ENCODE results near the gene YIPF2. TPM values are rescaled to one million over a fixed set of nuclear protein-coding genes. Genes with fewer than 3 reads are reported as not detected.
"Not testable (repeated sequence)": the region's sequence is repeated elsewhere in the genome, so short reads cannot be mapped to it uniquely, and the experiment has no call there.

Gene YIPF2
- total and polyA plus RNA-seq, 8 donors: 41.4 to 67.9 (median 49.9) TPM

GRCh38 chr19:10963865-10964264, 35.4 kb upstream of the YIPF2 start:
- no peak overlapping the region for H3K27ac ChIP-seq
- ATAC-seq: no peak
- H3K27me3 ChIP-seq: no peaks in the 10 kb centered on the region
- FAIRE-seq: no peak
- intact Hi-C loops (cut with DNase I): no loop called here
- 84 to 86% methylated on average over 4 of the region's 4 CpGs for WGBS, 2 donors
- DNase-seq: no peak
- no peak overlapping the region for H3K4me3 ChIP-seq
- TF ChIP-seq CTCF (IDR thresholded peaks at IDR 0.05): no peak
- no peaks in the 10 kb centered on the region for H3K36me3 ChIP-seq
- peaks cover 0 to 14% (median 4%) of the 10 kb centered on the region in 3 donors for H3K4me1 ChIP-seq
- H3K9me3 ChIP-seq: no peaks in the 10 kb centered on the region

- 80 to 86% methylated on average over 10 of the region's 10 CpGs for WGBS, 2 donors
- FAIRE-seq: no peak
- H3K4me1 ChIP-seq: peaks cover 0 to 14% (median 4%) of the 10 kb centered on the region in 3 donors
Observed at GRCh38 chr19:10962863-10963262, 34.4 kb upstream of the YIPF2 start.

GRCh38 chr19:10961073-10961860, 32.8 kb upstream of the YIPF2 start:
- 1% methylated on average over 39 to 92 of the region's 92 CpGs for WGBS, 2 donors
- intact Hi-C loops (cut with DNase I): no loop called here
- Histone ChIP-seq H3K4me3 (peak overlapping the region; percentile 73 to 84 (median 82)), H3K9me3 (no peaks in the 10 kb centered on the region), H3K4me1 (peaks cover 0 to 11% (median 4%) of the 10 kb centered on the region in 3 donors), H3K27ac (peak overlapping the region in 3 of 4 donors; percentile 67 to 71 (median 69)), H3K27me3 (no peaks in the 10 kb centered on the region), H3K36me3 (no peaks in the 10 kb centered on the region)
- FAIRE-seq (no peak), DNase-seq (peak in 2 of 6 donors; percentile 38 to 73), ATAC-seq (peak; percentile 39 to 65 (median 48))
- TF ChIP-seq CTCF (IDR thresholded peaks at IDR 0.05): no peak

More at GRCh38 chr19:10962863-10963262, 34.4 kb upstream of the YIPF2 start:
- no peaks in the 10 kb centered on the region for H3K27me3 ChIP-seq
- ATAC-seq (no peak), DNase-seq (no peak)
- H3K9me3 ChIP-seq: no peaks in the 10 kb centered on the region
- no peak overlapping the region for H3K4me3 ChIP-seq
- no peaks in the 10 kb centered on the region for H3K36me3 ChIP-seq
- no peak overlapping the region for H3K27ac ChIP-seq
- no peak for TF ChIP-seq CTCF (IDR thresholded peaks at IDR 0.05)
- intact Hi-C loops (cut with DNase I): no loop called here

- intact Hi-C loops (cut with DNase I): no loop called here
- peak; percentile 95 to 99 (median 98) for DNase-seq
- Histone ChIP-seq H3K36me3 (no peaks in the 10 kb centered on the region), H3K27ac (peak within 1 kb of the TSS; percentile 89 to 95 (median 94)), H3K4me1 (peaks cover 0 to 11% (median 4%) of the 10 kb centered on the region in 3 donors), H3K9me3 (no peaks in the 10 kb centered on the region), H3K27me3 (no peaks in the 10 kb centered on the region), H3K4me3 (peak within 1 kb of the TSS; percentile 73 to 84 (median 82))
- ATAC-seq: peak; percentile 92 to 98 (median 95)
- FAIRE-seq: no peak
- 0 to 1% methylated on average over 62 to 100 of the region's 100 CpGs for WGBS, 2 donors
- no peak for TF ChIP-seq CTCF (IDR thresholded peaks at IDR 0.05)
Observed at GRCh38 chr19:10960314-10961072, 32.1 kb upstream of the YIPF2 start, which contains the start of gene SMARCA4. SMARCA4 (plus strand) TSS chr19:10961030; CDS start chr19:10984152, 23,122 bp downstream.

GRCh38 chr19:10959277-10959968, 31.0 kb upstream of the YIPF2 start:
- whole genome bisulfite sequencing, 2 donors: 95% methylated on average over 19 of the region's 19 CpGs
- intact Hi-C loops (cut with DNase I); ATAC-seq; DNase-seq; H3K27me3 ChIP-seq; FAIRE-seq; H3K36me3 ChIP-seq; H3K9me3 ChIP-seq: not testable (repeated sequence)
- H3K4me1 ChIP-seq: peaks cover 0 to 11% (median 4%) of the 10 kb centered on the region in 3 donors
- peak overlapping the region in 1 of 4 donors; percentile 81 for H3K4me3 ChIP-seq
- peak overlapping the region in 1 of 4 donors; percentile 95 for H3K27ac ChIP-seq

Data from pancreas (tissue), 10 donors.